ENCODE data around the gene KCNJ10.
A peak's percentile ranks its signal among the peaks of the same experiment; 100 is the strongest.

The KCNJ10 gene

GRCh38 chr1:160082926-160083325 lies 13.0 kb upstream of the KCNJ10 start:
- DNase-seq = no peak

DNA sequence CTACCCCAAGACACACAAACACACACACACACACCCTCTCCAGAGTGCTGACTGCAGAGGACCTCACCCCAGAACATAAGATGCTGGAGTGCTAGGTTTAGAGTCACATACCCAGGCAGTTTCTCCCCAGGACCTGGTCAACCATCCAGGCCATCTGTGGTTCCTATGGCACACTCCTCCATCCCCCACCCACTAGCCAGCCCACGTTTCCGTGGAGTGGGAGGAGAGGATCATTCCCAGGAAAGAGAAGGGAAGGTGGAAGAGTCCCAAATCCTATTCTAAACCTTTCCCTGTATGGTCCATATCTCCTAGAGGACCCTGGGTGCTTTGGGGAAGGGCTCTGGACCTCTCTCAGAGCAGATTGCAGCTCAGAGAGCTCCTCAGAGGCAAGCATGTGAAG lies 12.5 kb upstream of the KCNJ10 start:
- DNase-seq = no peak

DNA sequence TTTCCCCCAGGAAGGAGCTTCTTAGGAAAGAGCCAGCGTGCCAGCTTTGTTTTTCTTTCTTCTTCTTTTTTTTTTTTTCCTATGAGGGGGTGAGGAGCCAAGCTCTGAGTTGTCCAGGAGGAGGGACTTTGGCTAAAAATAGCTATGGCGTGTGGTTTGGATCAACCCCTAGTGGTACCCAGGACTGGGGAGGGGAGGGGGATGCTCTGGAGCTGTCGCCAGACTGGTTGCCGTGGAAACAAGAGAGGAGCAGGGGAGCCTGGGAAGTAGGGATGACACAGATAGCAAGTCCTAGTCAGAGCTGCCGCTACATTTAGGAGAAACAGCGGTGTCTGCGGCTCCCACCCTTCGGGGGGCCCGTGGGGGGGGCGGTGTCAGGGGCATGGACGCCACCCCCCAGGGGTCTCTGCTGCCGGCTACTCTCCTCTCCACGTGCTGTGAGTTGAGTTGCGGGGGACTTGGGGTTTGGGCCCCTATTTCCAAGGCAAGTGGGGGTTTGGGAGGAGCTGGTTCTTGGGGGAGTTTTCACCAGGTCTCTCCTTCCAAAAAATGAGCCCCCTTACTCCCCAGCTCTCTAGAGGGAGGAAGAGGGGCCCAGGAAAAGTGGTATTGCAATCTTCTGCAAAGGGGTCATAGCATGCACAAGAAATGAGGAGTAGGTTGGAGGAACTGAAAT lies 11.4 kb upstream of the KCNJ10 start, which contains the start of gene KCNJ9:
Gene KCNJ9 (plus strand): TSS at position 278 of the 676 bp plus-strand sequence. CDS start 2,493 bp downstream, outside the sequence.
- DNase-seq = no peak

- no peak for DNase-seq
These were observed 10.6 kb upstream of the KCNJ10 start for GRCh38 chr1:160080381-160081100.

- no peak for DNase-seq
These were observed 9.5 kb upstream of the KCNJ10 start for GRCh38 chr1:160079448-160079847.

GRCh38 chr1:160078512-160079195 lies 8.7 kb upstream of the KCNJ10 start:
- DNase-seq = peak; percentile 76

DNA sequence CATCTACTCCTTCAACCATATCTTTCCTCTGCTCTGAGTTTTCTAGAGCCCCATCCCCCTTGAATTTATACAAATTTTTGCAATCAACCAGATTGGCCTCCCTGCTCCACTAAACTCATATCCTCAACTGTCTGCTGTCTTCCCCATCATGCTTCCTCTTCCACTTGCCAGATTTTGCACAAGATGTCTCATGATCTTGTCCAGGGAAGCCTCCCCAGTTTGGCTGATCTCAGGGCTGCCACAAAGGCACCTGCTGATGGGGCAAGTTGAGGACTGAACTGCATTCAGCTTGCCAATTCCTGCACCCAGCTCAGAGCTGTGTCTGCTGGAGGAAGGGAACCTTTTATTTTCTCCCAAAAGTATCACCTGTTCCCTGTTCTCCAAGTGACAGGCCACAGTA lies 7.5 kb upstream of the KCNJ10 start:
- DNase-seq = no peak

GRCh38 chr1:160076295-160076694 lies 6.3 kb upstream of the KCNJ10 start:
- no peak for DNase-seq

DNA sequence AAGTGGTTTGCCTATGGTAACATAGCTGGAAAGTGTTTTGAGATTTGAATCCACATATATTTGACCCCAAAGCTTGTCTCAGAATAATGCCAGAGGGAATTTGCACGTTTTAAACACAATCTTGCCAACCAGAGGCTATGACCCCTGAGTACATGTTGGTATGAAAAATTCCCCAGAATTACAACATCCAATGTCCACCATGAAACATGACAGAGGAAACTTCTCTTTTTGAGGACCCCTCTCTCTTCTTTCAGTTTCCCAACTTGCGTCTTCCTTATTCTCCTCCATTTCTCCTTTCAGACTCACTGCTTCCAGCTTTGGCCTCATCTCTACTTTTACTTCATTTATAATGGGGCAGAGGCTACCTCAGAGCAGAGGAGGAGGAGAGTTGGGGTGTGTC lies 5.9 kb upstream of the KCNJ10 start:
- DNase-seq = no peak

- no peak for DNase-seq
These were observed 4.9 kb upstream of the KCNJ10 start for GRCh38 chr1:160074865-160075264.

DNA sequence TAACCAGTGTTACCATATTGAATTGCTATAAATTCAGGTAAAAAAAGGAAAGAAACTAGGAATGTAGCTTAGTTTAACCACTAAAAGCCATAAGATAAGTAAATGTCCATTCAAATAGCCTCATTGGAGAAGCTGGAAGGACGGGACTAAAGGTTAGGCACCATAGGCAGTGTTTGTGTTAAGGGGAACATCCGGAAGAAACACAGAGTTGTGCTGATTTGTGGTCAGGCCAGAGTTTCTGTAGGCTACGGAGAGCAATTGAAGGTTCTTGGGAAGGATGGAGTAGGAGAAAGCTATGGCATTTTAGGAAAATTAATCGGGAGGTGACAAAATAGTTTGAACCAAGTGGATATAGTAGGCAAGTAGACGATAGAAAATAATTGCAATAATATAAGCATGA lies 1.3 kb upstream of the KCNJ10 start:
- no peak for DNase-seq

DNA sequence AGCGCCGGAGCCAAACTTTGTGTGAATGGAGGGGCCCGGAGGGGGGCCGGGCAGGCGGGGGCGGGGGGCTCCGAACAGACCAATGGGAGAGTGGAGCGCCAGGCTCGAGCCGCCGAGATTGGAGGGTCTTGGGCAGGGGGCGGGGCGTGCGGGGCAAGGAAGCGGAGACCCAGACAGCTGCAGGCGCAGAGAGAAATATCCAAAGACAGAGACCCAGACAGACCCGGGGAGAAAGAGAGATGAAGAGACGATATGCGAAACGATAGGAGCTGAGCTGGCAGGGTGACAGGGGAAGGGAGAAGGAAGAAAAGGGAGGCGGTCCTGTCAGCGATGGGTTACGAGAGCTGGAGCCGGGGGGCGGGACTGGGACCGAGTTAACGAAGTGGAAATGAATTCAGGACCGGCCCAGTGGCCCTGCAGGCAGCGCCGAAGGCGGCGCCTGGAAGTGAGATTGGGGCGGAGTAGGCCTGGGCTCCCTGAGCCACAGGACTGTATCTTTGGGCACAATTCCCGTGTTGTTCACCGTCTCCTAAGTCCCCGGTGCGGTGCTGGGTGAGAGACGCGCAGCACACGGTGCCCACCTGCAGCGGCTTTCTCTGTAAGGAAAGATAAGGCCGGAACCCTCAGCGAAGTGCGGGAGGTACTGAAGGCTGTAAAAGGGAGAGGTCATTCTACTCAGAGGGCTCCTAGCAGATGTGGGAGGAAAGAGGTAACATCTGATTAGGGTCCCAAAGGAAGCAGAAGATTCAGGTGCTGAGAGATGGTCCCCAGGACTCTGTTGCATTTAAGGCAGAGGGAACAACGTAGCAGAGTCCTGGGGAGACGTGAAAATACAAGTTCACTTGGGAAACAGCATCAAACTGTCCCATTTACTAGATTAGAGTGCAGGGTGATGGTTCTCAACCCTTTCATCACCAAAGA lies 543 bp upstream of the KCNJ10 start:
- DNase-seq = peak; percentile 42

DNA sequence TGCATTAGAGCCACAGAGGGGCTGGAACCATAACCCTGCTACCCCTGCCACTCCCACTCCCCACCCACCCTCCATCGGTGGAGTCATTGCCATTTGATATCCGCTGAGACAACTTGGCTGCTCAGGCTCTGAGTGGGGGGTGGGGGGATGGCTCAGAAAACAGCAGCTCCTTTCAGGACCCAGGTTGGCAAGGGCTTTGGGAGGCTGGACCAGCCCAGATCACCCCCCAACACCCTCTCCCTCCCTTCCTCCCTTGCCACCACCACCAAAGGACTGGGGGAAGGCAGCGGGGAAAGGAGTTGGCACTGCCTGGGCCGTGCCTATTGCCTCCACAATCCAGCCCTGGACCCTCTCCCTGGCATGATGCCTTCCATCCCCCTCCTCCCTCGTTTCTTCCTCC lies 1.7 kb downstream of the KCNJ10 start:
- no peak for DNase-seq

DNA sequence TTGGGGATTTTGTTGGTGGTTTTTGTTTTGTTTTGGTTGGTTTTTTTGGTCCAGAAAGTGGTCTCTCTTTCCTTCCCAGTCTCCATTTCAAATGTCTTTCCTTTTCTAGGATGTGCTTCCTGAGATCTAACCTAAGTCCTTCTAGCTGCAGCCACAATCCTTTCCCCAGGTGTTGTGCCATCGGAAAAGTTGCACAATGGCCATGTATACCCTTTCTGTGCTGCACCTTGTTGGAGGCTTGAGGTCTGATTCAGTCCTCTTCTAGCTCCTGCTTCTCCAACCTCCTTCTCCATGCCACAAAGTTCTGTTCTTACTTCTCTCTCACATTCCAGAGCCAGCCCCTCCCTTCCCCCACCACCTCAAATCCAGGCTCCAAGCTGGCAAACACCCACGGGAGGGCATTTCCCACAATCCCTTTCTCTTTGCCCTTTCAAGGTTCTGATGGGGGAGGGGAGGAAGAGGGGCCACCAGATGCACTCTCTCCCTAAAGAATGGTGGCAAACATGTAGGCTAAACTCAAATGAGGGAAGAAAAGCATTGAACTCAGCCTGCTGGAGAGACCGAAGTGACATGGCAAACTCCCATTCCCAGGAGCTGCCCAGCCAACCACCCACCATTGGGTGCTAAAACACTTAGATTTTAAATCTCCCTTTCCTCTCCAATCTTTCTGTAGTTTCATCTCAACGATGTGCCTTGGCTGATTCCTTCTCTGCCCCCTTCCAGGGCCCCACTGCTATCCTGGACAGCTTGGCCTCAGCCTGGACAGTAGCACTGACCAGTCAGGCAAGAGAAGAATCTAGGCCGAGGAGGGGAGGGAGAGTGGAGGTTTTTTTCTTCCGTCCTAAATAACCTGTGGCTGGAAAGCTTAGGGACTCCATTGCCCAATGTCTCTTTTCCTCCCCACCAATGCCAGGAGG lies 2.9 kb downstream of the KCNJ10 start:
- DNase-seq = no peak

DNA sequence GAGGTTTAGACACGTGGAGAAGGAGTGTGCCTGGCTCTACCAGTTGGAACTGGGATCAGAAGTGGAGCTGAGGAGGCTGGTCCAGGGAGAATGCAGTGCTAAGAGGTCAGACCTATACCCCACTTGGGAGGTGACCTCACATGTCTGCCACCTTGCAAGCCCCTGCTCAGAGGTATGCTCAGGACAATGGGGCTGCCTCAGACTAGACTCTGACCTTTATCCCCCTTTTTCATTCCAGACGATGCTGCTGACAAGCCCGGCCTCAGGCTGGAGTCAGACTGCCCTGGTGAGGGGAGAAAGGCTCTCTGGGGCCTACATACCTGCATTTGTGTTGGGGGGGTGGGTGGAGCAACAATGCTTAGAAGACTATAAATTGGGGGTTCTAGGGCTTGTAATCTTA lies 5.2 kb downstream of the KCNJ10 start:
- DNase-seq = no peak

DNA sequence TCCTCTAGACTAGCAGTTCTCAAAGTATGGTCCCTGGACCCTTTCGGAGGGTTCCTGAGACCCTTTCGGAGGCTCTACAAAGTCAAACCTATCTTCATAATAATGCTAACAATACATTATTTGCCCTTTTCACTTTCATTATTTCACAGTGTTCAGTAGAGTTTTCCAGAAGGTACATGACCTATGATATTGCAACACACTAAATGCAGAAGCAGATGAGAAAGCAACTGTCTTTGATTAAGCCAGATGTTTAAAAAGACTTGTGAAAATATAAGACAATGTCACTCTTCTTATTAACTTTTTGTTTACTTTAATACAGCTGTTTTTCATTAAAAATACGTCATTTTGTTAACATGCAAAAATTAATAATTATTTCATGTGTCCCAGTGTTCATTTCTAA lies 5.8 kb downstream of the KCNJ10 start:
- DNase-seq = no peak

- no peak for DNase-seq
These were observed 6.8 kb downstream of the KCNJ10 start for GRCh38 chr1:160063176-160063575.

DNA sequence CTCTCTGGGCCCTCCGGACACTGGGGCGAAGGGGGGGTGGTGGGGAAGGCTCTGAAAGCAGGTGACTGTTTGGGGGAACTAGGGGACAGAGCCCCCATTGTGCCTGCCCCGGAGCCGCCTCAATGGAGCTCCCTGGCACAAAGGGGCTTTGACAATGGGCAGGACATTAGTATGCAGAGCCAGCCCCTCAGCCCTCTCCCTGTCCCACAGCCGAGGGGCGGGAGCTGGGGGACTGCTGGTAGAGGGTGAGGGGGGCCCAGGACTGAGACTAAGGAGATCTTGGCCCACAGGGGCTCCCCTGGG lies 7.8 kb downstream of the KCNJ10 start:
- no peak for DNase-seq

DNA sequence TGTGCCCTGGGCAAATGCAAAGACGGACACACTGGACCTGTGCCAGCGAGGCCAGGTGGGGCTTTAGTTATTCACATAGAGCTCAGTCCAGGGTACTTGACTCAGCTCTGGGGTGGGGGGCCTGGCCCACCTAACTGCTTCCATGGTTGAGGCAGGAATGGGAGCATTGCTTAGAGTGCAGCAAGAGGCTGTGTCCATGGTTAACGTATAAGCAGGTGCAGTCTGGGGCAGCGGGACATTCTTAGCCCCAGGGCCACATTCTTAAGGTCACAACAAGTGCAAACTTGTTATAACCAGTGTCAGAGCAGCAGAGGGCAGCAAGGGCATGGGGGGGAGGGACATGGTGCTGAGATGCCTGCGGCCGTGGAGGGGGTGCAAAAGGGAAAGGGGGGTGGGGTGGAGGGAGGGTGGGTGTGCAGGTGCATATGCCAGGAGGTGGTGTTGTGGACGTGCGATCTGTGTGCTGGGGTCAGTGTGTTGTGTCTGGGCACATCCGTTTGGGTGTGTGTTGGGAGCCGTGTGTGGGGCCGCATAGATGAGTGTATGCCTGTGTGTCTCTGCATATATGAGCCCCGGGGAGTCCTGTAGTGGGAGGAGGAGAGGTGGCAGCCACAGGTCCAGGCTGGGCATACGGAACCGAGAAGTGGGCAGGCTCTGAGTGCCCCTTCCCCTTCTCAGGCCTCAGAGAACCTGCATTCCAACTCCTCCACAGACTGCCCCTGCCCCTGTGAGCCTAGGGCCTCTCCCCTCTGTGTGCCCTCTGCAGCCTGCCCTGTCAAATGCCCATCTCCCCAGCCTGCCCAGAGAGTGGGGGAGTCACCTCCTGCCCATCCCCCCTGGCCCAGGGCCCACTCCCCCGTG lies 8.4 kb downstream of the KCNJ10 start:
- no peak for DNase-seq

GRCh38 chr1:160058087-160058486 lies 11.9 kb downstream of the KCNJ10 start:
- no peak for DNase-seq

DNA sequence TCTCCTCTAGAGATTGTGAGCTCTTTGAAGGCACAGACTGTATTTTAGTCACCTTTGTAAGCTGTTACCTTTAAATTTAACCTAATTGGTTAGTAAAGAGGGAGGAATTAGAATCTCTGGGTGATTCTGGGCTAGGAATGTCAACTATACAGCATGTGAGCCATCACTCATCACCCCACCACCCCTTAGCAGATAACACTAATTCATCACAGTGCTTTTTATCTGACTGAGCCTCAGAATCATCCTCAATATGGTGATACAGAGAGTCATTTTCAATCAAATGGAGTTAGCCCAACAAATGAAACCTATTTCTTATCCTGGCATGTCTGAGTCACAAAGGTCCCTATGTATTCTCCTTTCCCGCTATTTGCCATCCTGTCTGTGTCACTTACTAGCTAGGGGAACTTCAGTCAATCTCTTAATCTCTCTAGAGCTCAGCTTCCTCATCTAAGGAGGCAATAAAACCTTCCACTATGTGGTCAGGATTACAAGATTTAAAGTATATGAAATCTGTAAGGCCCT lies 13.3 kb downstream of the KCNJ10 start:
- DNase-seq = no peak
